Fibroblast of skin of right quadriceps (primary cell): ENCODE results near the gene TMEM178A.
A peak's percentile ranks its signal among the peaks of the same experiment; 100 is the strongest.

ENCODE experiments used
- DNase-seq: peaks from one replicate; pipeline ENCODE4 v3.0.0-alpha.2; 2013

The TMEM178A gene

GRCh38 chr2:39682066-39682692, 16.5 kb downstream of the TMEM178A start:
- no peak for DNase-seq

- no peak for DNase-seq
These were observed 17.4 kb downstream of the TMEM178A start for GRCh38 chr2:39683022-39683699.

DNA sequence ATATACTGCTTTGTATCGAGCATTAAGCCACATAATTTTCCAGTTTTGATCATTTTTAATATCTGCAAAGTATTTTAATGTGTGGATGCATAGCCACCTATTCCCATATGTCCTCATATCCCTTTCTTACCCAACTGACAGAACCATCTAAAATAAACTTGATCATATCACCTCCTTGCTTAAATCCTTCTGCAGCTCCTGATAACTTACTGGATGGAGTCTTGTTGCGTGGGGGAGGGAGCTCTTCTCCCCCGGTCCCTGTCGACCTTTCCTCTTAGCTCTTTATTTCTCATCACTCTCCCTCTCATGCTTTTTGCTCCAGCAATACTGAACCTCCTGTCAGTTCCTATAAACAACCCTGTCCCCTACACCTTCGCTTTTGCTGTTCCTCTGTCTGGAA, 18.7 kb downstream of the TMEM178A start:
- DNase-seq = no peak

DNA sequence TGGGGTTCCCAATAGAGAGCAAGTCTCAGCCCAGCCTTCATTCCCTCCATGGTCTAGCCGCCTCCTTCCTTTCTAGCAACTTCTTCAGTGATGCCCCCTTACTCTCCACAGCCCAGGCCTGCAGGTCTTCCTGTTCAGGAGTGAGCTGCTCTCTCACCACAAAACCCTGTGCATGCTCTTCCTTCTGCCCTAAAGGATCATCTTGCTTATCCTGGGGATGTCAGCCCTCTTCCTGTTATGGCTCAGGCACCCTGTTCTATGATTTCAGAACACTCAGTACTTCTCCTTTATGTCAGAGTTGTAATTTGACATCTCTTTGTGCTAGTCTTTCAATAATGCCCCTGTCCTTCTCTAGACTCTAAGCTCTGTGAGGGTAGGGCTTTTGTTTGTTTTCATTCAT, 19.4 kb downstream of the TMEM178A start:
- DNase-seq = no peak

GRCh38 chr2:39686456-39686855, 20.7 kb downstream of the TMEM178A start:
- DNase-seq = no peak

DNA sequence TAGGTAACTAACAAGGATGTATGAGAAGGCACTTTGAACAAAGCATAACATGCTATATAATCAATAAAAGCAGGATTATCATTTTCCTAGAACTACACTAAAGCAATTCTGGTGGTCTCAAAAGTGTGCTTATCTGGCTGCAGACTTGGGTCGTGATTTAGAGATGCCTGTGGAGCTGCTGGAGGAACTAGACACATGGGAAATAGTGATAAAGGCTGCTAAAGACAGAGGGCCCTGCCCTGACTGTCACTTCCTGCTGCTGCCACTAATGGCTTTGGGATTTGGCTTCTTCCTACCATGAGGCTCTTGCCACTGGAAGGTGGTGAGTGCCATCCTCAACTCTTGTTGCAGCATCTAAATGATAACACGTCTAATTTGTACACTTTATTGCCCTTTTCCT, 22.5 kb downstream of the TMEM178A start:
- DNase-seq = no peak

DNA sequence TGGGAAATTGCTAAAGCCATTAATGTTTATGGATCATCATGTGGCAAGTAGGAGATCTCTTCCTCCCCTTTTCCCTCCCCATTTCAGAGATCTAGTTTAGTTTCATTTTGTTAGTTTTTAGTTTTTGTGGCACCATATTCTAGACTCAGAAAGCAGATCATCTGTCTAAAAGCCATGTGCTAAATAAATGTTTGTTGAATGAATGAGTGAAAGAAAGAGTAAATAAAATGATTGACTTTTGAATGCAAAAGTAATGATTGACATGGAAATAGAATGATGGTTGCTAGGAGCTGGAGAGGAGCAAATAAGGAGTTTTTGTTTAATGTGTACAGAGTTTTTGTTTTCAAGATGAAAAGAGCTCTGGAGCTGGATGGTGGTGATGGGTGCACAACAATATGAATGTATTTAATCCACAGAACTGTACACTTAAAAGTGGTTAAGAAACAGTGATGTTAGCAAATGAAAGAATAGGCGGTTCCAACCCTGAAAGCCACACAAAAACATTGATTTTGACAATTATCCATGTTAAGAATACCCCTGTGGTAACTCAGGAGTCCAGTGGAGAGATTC, 23.6 kb downstream of the TMEM178A start:
- DNase-seq = no peak

GRCh38 chr2:39689876-39690275, 24.2 kb downstream of the TMEM178A start:
- no peak for DNase-seq

DNA sequence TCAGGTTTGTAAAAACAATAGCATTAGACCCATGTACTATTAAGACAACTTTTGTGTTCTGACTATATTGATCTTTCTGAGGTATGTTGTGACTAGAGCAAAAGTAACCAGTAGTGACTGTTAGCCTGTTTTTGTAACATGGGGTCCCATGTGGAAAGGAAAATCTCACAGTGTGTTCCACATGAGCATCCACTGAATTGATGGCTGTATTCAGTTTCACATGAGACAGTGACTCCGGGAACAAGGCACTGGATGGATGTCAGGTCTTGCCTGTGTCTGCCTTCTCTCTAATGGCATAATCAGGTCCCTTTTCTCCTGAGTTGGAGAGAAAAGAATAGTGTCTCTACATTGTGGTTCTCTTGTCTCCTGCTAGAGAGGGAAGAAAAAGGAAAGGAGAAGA, 27.5 kb downstream of the TMEM178A start:
- DNase-seq = no peak

GRCh38 chr2:39696101-39696553, 30.4 kb downstream of the TMEM178A start:
- DNase-seq = peak; percentile 63

- peak; percentile 70 for DNase-seq
These were observed 31.1 kb downstream of the TMEM178A start for GRCh38 chr2:39696838-39697237.

DNA sequence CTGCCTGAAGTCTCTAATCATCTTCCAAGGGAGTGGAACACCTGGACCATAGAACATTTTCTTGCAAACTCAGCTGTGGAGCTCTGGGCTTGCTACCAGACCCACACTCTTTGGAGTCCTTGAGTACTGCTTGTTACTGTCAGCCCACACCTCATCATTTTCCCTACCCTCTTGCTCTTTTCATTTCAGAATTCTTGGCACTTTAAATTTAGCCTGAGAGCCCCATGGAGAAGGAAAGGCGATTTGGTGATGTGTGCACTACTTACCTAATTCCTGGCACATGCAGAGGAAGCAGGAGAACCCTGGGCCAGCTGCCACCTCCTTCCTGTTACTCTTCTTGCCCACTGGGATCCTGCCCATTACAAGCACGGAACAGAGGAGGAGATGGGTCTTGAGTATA, 31.7 kb downstream of the TMEM178A start:
- no peak for DNase-seq

GRCh38 chr2:39701137-39701536, 35.4 kb downstream of the TMEM178A start:
- no peak for DNase-seq

DNA sequence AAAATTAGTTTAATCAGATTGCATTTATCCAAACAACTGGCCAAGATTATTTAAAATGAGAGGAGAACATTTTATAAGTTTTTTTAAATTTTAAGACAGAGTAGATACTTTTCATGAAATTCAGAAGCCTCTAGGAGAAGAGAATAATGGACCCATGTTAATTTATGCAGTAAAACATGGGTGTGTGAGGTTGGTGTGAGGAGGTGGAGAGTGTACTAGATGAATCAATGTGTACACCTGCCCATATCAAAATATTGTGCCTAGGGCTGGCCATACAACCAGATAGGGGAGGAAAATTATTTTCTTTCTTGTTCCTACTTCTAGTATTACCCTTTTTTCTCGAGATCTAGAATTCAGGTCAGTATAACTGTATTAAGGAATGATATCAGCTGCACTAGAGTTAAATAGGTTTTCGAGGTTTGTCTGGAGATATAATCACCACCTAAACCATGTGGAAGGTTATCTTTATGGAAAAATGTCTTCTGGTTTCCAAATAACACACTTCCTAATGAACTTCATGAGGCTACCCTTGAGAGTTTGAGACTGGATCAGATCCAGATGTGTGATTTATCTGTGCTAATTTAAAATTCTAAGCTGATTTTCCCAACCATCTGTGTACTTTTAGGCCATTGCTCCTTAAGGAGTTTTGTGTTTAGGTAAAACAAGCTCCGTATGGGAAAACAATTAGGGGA, 37.6 kb downstream of the TMEM178A start:
- DNase-seq = no peak

DNA sequence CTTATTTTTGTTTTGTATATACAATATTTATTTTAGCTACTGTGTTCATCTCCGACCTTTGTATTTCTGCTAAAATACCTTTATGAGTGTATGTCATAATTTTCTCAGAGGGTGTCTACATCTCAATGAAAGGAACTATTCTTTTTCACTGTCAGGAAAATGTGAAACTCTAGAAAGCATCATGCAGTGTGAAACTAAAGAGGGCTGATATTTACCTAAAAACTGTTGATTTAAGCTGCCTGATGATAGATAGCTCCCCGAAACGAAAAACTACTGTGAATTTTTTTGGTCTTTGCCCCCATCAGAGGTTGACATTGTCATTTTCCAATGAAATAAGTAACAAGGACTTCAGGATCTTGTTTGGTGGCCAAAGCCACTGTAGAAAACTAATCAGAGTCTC, 38.8 kb downstream of the TMEM178A start:
- no peak for DNase-seq

DNA sequence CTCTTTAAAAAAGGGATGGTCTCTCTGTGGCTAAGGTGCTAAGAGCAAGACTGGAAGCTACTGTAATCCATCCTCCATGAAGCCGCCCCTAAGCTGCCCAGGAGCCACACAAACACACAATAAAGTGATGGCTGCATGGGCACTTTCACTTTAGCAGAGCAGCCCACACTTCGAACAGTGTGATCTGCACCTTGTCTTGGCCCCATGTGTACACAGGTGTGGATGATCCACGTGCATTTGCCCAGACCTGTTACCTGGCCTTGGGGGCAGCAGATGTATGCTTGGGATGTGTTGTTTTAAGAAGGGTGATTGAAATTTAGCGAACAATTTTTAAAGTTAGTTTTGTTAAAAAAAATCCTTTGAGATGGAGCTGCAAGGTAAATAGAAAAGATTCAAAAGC, 39.9 kb downstream of the TMEM178A start:
- no peak for DNase-seq

DNA sequence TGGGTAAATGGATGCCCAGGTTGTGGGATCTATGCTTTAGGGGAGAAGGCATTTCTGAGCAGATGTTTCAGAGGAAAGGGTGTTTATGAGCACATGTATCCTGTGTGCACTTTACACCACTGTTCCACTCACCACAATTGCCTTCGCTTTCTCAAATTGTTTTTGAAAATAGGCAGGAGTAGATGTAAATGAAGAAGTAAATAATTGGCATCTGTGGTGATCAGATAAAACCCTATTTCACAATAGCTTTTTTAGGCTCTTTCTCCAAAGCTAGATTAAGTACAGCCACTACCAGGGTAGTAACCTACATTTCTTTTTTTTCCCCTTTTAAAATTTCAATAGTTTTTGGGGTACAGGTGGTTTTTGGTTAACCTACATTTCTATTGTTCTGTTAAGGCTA, 40.6 kb downstream of the TMEM178A start:
- DNase-seq = no peak

- DNase-seq = no peak
These were observed 41.2 kb downstream of the TMEM178A start for GRCh38 chr2:39706945-39707344.

GRCh38 chr2:39708003-39708402, 42.3 kb downstream of the TMEM178A start:
- DNase-seq = no peak

DNA sequence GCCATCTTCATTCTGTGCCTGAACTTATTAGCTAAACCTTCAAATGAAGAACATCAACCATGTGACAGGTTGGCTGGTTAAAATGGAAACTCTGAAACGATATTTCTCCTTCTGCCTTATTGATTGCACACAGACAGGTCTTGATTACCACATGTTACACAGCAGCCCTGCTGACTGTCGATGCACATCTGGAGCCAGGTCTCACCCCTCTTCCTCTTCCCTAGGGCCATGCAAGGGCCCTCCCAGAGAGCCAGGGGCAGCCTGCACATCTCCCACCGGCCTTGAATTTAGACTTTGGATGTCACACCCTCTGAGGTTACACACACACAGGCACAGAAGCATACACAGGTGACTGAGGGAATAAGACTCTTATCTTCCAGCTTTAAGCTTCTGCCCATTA, 45.1 kb downstream of the TMEM178A start:
- DNase-seq = no peak

- no peak for DNase-seq
These were observed 47.2 kb downstream of the TMEM178A start for GRCh38 chr2:39712953-39713352.

DNA sequence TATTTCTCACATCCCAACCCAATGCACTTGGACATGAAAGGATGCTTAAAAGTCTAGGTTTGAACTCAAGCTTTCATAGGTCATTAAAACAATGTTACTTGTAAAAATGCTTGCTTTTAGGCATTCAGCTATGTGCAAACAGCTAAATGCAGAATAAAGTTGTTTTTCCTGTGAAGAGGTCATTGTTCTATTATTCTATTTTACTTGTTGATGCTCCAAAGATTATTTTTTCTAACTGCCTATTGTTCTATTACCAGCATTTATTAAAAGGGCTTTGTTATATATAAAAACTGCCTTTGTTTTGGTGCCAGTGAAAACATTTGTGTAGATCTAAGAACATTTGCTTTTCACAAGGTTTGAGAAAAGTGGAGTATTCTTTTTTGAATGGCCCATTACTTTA, 49.4 kb downstream of the TMEM178A start:
- no peak for DNase-seq

GRCh38 chr2:39715822-39716221, 50.1 kb downstream of the TMEM178A start:
- DNase-seq = no peak

DNA sequence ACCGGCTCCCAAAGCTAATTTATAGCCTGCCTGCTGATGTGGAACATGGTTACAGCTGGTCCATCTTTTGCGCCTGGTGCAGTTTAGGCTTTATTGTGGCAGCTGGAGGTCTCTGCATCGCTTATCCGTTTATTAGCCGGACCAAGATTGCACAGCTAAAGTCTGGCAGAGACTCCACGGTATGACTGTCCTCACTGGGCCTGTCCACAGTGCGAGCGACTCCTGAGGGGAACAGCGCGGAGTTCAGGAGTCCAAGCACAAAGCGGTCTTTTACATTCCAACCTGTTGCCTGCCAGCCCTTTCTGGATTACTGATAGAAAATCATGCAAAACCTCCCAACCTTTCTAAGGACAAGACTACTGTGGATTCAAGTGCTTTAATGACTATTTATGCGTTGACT, 51.4 kb downstream of the TMEM178A start:
- DNase-seq = no peak
